Esophagus muscularis mucosa (tissue), 4 donors: ENCODE measurements around the gene TTC39B. TPM values are rescaled to one million over a fixed set of nuclear protein-coding genes. Genes with fewer than 3 reads are reported as not detected.

ENCODE experiments used
- DNase-seq: peaks from one replicate; pipeline ENCODE4 v3.0.0-alpha.2; 2017; ENCODE audit errors: extremely low spot score
- H3K27ac ChIP-seq, 4 donors: fragments of 200-600 bp; sonication (generic); replicated peaks in 1 of 4; 1 replicate in 3 of 4; 2 replicates in 1 of 4; pipeline ENCODE4 v1.5.1; 2016 to 2019; ENCODE audit warnings: mild to moderate bottlenecking in 1 of 4
- H3K27me3 ChIP-seq, 4 donors: fragments of 200-600 bp; sonication (generic); one replicate each; pipeline versions ENCODE4 v1.5.1 to v1.6.0; 2016 to 2019
- H3K36me3 ChIP-seq, 4 donors: fragments of 200-600 bp; sonication (generic); one replicate each; pipeline ENCODE4 v1.5.1; 2016 to 2019
- H3K4me1 ChIP-seq, 4 donors: fragments of 200-600 bp; sonication (generic); one replicate each; pipeline ENCODE4 v1.5.1; 2016 to 2019
- H3K4me3 ChIP-seq, 4 donors: fragments of 200-600 bp; sonication (generic); 1 replicate in 2 of 4; 2 replicates in 2 of 4; pipeline ENCODE4 v1.5.1; 2016 to 2019; ENCODE audit warnings: mild to moderate bottlenecking in 4 of 4, moderate library complexity in 1 of 4
- H3K9me3 ChIP-seq, 4 donors: fragments of 200-600 bp; sonication (generic); 1 replicate in 3 of 4; 2 replicates in 1 of 4; pipeline ENCODE4 v1.5.1; 2016 to 2019
- EP300 ChIP-seq: sonication (generic); formaldehyde crosslinking; IDR thresholded peaks from one replicate; pipeline ENCODE4 v1.6.1; 2017; ENCODE audit warnings: antibody characterized with exemption
- POLR2A ChIP-seq: fragments of 450-650 bp; IDR thresholded peaks from one replicate; pipeline ENCODE4 v1.6.1; 2017; ENCODE audit warnings: antibody characterized with exemption, moderate library complexity, mild to moderate bottlenecking, low read depth
- POLR2AphosphoS5 ChIP-seq, 2 donors: sonication (generic); formaldehyde crosslinking; IDR thresholded peaks; one replicate each; pipeline ENCODE4 v1.6.1; 2017; ENCODE audit warnings: antibody characterized with exemption in 2 of 2
- WGBS: methylation state at CpG from one replicate; pipeline ENCODE4 v1.1.5; 2018; 5-methylcytosine and 5-hydroxymethylcytosine counted together
- intact Hi-C: fragments of 100-400 bp; cut with DNase I; formaldehyde crosslinking; loops from one replicate; pipeline ENCODE4 v1.15.1; 2023
- total RNA-seq, 4 donors: library from RNA; depleted of rRNA; stranded (reverse); fragments of >200 nt; gene quantifications; one replicate each; pipeline versions ENCODE4 v1.1.0 to v1.2.1, GENCODE V29; 2016
- TF ChIP-seq, protein P1 (sequence below), 3 experiments: fragments of 200-600 bp in 2 of 3; fragments of 450-650 bp in 1 of 3; sonication (generic) in 2 of 3; IDR thresholded peaks; one replicate each; pipeline ENCODE4 v1.5.1; 2017 to 2019; ENCODE audit warnings: antibody characterized with exemption in 3 of 3, mild to moderate bottlenecking in 2 of 3, moderate library complexity in 1 of 3

Gene TTC39B
- total RNA-seq, 4 donors from 2014 or later: 8.3 to 13.4 (median 10.9) TPM

DNA sequence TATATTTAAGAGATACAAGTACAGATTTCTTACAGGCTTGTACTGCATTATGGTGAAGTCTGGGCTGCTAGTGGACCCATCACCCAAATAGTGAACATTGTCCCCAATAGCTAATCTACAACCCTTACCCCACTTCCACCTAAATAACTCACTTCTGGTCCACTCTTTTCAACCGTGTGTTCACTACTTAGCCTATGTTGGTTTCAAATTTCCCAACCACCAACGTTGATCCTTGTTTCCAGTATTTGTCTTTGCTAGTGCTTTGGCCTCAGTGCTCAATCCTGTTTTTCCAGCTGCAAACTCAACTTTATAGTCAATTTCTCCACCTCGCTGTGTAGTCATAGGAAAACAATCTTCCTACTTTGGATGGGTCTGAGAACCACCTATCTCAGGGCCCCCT is 45.3 kb upstream of the TTC39B start:
- no peaks in the 10 kb centered on the region for H3K9me3 ChIP-seq
- no peaks in the 10 kb centered on the region for H3K4me1 ChIP-seq
- no peak overlapping the region for H3K4me3 ChIP-seq
- WGBS: 72% methylated on average over 2 of the region's 3 CpGs
- DNase-seq: no peak
- intact Hi-C loops: no loop called here
- H3K27ac ChIP-seq: no peak overlapping the region
- no peaks in the 10 kb centered on the region for H3K27me3 ChIP-seq
- TF ChIP-seq, protein P1, sequence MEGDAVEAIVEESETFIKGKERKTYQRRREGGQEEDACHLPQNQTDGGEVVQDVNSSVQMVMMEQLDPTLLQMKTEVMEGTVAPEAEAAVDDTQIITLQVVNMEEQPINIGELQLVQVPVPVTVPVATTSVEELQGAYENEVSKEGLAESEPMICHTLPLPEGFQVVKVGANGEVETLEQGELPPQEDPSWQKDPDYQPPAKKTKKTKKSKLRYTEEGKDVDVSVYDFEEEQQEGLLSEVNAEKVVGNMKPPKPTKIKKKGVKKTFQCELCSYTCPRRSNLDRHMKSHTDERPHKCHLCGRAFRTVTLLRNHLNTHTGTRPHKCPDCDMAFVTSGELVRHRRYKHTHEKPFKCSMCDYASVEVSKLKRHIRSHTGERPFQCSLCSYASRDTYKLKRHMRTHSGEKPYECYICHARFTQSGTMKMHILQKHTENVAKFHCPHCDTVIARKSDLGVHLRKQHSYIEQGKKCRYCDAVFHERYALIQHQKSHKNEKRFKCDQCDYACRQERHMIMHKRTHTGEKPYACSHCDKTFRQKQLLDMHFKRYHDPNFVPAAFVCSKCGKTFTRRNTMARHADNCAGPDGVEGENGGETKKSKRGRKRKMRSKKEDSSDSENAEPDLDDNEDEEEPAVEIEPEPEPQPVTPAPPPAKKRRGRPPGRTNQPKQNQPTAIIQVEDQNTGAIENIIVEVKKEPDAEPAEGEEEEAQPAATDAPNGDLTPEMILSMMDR (IDR thresholded peaks at IDR 0.05): no peak
- no peak for TF ChIP-seq POLR2A
- TF ChIP-seq POLR2AphosphoS5 (IDR thresholded peaks at IDR 0.05): no peak
- no peak for TF ChIP-seq EP300
- no peaks in the 10 kb centered on the region for H3K36me3 ChIP-seq

DNA sequence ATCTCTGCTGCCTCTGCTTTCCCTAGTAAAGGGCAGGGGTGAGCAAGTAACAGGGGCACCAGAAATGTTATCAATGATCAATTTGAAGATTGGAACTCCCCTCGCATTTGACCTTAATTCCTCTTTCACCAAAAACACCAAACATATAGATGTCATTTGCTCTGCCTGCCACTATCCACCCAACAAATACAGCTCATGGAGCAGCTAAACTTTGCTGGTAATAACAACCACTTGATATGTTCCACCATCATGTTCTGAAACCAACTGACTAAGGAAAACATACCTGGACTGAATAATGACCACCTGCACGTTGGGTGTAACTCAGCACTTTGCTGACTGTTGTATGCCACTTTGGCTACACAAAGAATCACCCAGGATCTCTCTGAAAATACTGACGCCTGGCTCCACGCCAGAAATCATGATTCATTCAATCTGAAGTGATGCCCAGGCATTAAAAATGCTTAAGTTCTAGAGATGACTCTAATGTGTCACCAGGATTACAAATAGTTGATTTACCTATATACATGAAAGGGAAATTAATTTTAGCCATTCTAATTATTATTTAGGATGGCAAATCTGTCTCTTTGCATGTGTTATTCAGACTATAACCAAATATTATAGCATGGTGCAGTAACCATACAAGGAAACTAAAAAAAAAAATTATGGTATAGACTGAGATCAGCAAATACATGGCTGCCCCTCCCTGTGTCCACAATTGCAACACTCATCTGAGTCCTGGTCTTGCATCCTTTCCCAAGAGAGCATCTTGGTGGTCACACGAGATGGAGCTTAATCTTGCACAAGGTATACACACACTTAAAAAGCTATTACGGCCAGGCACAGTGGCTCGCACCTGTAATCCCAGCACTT is 43.1 kb upstream of the TTC39B start:
- Histone ChIP-seq H3K4me3 (no peak overlapping the region), H3K27ac (no peak overlapping the region), H3K9me3 (no peaks in the 10 kb centered on the region), H3K4me1 (no peaks in the 10 kb centered on the region), H3K36me3 (no peaks in the 10 kb centered on the region), H3K27me3 (no peaks in the 10 kb centered on the region)
- WGBS: 67% methylated on average over 7 of the region's 7 CpGs
- TF ChIP-seq POLR2AphosphoS5 (IDR thresholded peaks at IDR 0.05) (no peak), POLR2A (no peak), EP300 (no peak)
- TF ChIP-seq, protein P1 (IDR thresholded peaks at IDR 0.05): no peak
- no peak for DNase-seq
- intact Hi-C loops: no loop called here

DNA sequence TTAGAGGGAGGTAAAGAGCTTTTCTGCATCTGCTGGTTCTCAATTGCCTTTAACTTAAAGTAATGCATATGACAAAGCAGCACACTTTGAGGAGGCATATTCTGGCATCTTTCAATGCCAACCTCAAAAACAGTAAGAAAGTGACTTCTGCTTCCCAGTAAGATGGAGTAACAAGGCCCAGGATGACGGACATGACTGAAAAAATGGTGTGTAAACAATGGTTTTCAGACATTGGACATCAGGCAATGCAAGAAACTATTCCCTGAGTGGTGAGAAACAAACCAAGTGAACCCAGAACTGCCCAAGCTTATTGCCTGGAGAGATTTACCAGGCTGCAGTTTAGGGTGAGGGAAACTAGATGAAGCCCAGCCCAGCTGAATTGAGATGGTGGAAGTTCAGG is 39.8 kb upstream of the TTC39B start:
- intact Hi-C loops: no loop called here
- 33% methylated on average over 1 of the region's 1 CpG for WGBS

DNA sequence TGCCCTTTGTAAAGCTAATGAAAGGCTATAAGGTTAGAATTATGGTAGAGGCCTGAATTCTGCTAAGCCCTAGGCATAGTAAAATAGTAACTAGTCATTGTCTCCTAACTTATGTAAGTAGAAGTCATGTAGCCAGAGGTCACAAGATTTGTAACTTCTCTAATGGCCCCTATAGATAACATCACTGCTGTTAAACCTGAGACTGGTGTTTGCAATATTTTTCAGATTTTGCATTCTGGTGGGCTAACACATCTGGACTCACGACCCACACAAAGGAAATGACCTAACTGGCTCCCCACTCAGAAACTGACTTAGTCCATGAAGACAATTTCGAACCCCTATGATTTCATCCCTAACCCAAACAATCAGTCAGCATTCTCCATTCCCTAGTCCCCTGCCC is 37.2 kb upstream of the TTC39B start:
- WGBS: 70% methylated on average over 2 of the region's 2 CpGs
- Histone ChIP-seq H3K36me3 (no peaks in the 10 kb centered on the region), H3K4me3 (no peak overlapping the region), H3K4me1 (no peaks in the 10 kb centered on the region), H3K27me3 (no peaks in the 10 kb centered on the region), H3K9me3 (no peaks in the 10 kb centered on the region), H3K27ac (no peak overlapping the region)
- intact Hi-C loops: no loop called here
- TF ChIP-seq EP300: no peak
- TF ChIP-seq, protein P1 (IDR thresholded peaks at IDR 0.05): no peak
- no peak for TF ChIP-seq POLR2A
- no peak for TF ChIP-seq POLR2AphosphoS5 (IDR thresholded peaks at IDR 0.05)
- DNase-seq: no peak

More for the DNA sequence above, 39.8 kb upstream of the TTC39B start:
- Histone ChIP-seq H3K4me3 (no peak overlapping the region), H3K4me1 (no peaks in the 10 kb centered on the region), H3K9me3 (no peaks in the 10 kb centered on the region), H3K27ac (no peak overlapping the region), H3K36me3 (no peaks in the 10 kb centered on the region), H3K27me3 (no peaks in the 10 kb centered on the region)
- no peak for TF ChIP-seq POLR2AphosphoS5 (IDR thresholded peaks at IDR 0.05)
- TF ChIP-seq POLR2A: no peak
- DNase-seq: no peak

DNA sequence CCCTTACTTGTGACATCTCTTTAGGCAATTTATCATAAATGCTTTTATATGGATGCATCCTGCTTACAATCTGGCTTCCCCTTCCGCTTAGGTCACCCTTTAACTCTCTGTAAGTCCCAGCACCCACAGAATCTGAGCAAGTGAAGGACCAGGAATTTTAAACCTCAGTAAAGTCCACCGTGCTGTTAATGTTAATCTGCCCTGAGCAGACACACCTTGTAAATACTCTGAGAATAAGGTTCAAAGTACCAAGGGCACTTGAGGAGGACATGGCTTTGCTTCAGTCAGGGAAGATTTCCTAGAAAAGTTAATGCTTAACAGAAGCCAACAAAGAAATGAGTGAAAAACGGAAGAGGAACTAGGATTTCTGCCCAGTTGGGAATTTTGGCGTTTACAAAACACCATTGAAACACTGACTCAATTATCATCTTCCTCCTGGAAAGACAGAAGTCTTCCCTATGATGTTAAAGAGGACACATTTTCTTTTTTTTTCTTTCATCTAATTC is 26.4 kb upstream of the TTC39B start:
- intact Hi-C loops: no loop called here
- TF ChIP-seq POLR2A: no peak
- no peak for TF ChIP-seq EP300
- no peak for TF ChIP-seq POLR2AphosphoS5 (IDR thresholded peaks at IDR 0.05)
- TF ChIP-seq, protein P1 (IDR thresholded peaks at IDR 0.05): no peak

More for the DNA sequence above, 26.4 kb upstream of the TTC39B start:
- H3K27me3 ChIP-seq: no peaks in the 10 kb centered on the region
- no peaks in the 10 kb centered on the region for H3K36me3 ChIP-seq
- no peak overlapping the region for H3K27ac ChIP-seq
- H3K9me3 ChIP-seq: no peaks in the 10 kb centered on the region
- H3K4me1 ChIP-seq: no peaks in the 10 kb centered on the region
- DNase-seq: no peak
- H3K4me3 ChIP-seq: no peak overlapping the region
- WGBS: 43% methylated on average over 4 of the region's 4 CpGs
